Caki2 (cell line): ENCODE results near the gene MTUS2. TPM values are rescaled to one million over a fixed set of nuclear protein-coding genes. Genes with fewer than 3 reads are reported as not detected.

ENCODE experiments used
- DNase-seq: peaks from one replicate; pipeline ENCODE4 v3.0.0-alpha.2; 2015; ENCODE audit warnings: low read depth
- in situ Hi-C: cut with HindIII; loops from 2 replicates; pipeline ENCODE4 v1.10.0; 2016; ENCODE audit warnings: low sequenced_read_pairs, low pct_unique_long_range_greater_than_20kb, mixed read lengths
- total RNA-seq: library from RNA; depleted of rRNA; stranded (reverse); fragments of >200 nt; shearing (Covaris generic); gene quantifications from 2 replicates; pipeline ENCODE4 v1.2.3, GENCODE V29; 2014; ENCODE audit warnings: low replicate concordance

The MTUS2 gene
- total RNA-seq, 1 experiment from 2014 or later: not detected

DNA sequence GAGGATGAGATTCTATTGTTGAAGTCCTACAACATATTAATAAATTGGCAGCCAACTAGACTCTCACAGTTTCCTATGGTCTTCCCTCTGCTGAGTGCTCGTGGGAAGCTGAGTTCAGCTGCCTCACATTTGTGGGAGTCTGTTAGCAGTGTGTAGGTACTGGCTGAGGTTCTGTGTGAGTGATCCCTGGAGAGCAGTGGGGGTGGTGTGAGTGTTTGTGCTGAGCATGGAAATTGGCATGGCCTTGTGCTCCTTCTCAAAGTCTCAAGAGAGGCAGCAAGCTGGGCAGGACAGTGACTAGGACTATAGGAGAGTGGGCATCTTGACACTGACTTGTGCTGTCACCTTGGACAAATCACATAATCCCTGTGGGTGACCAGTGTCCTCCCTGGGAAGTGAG lies 298.3 kb downstream of the MTUS2 start:
- DNase-seq: no peak
- in situ Hi-C loops: no loop called here

DNA sequence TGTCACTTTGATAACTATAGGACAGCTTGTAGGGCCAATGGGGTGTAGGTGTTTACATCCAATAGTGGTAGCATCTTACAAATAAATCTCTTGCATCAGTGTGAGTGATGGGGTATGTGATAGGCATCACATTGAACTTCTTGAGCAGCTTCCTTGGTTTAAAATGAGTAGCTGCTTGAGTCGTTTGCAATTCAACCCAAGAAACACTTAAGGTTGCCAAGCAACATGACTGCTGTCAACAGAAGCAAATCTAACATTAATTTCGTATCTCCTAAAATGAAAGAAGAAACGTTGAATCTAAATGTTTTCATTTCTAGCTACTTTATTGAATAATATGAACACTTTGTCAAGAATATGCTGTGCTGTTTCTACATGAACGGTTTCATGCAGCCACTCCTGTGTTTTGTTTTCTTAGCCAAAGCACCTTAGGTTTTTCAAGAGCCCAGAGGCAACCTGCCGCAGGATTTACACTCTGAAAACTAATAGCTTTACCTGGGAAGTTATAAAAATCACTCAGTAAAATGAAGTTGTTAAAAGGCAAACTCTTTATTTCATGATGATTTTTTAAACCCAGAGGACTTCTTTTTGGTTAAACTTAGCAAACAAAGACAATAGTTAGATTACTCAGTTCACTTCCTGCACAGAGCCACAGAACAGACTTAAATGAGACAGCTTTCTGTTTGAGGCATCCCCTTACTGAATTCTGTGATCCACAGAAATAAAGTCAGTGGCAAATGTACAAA lies 305.2 kb downstream of the MTUS2 start:
- DNase-seq: no peak
- in situ Hi-C loops: no loop called here

DNA sequence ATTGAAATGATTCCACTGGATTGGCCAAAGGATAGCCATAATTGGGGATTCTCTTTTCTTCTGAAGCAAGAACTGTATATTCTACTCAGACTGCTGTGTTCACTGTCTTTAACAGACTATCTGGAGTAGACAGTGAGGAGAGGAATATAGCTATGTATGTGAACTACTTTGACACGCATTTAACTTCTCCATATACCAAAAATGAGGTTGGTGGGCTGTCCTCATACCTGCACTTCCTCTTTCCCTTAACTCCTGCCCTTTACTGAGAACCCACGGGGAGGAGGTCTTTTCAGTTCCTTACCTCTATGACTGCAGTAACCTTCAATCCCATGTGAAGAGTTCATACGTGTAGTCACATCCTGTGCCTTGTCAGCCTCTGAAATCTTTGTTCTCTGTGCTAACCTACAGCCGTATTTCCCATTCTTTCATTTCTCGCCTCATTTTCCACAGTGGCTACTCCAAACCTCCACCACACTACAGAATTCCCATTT lies 305.8 kb downstream of the MTUS2 start:
- in situ Hi-C loops: no loop called here
- DNase-seq: no peak

DNA sequence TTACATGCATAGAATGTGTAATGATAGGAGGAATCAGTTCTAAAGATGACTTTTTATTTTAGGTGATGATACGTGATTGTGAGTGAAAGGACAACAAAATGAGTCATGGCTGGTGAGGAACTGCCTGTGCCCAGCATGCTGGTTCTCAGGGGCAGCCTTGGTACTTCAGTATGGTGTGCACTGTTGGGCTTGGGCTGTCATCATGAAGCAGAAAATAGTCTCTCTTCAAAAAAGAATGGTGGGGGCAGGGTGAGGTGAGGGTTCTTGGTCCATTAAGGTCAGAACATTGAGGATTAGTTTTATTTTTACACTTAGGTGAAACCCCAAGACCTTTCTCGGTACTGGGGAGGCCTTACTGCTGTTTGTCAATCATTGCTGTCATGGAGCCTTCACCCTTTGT lies 309.5 kb downstream of the MTUS2 start:
- in situ Hi-C loops: no loop called here
- DNase-seq: no peak

DNA sequence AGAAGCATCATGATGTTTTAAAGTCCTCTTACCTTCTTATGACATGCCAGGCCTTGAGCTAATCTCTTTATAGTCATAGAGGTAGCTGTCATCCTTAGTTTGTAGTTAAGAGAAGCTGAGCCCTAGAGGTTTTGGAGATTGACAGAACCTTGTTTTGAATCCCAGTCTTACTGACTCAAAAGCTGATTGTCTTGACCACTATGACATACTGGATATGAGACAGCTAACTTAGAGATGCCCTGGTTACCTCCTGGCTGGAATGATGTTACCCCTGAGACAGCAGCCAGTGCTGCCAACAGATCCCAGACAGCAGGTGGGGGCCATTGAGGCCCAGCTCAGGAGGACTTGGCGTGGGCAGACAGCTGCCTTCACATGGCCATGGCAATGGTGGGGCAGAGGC lies 311.0 kb downstream of the MTUS2 start:
- in situ Hi-C loops: no loop called here
- no peak for DNase-seq

DNA sequence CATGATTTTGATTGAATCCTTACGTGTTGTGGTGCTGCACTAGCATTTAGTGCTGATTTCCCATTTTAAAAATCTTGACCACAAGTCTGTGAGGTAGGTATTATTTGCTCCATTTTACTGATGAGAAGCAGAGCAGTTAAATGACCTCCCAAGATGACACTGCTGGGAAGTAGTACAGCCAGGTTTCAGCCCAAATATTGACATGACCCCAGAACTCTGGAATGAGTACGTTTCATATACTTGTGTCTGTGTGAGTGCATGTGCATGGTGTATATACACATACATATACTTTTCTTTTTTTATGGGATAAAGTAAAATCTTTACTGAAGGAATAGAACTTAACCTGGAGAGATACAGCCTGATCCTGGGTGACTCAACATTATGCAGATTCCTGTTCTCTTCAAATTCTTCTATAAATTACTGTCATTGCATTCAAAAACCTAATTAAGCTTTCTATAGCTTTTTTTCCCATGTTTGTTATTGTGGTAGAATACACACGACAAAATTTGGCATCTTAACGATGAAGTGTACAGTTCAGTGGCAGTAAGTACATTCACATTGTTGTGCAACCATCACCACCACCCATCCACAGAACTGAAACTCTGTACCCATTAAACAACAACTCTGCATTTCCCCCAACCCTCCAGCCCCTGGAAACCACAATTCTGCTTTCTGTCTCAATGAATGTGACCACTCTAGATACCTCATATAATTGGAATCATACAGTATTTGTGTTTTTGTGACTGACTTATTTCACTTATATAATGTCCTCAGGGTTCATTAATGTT lies 311.9 kb downstream of the MTUS2 start:
- no peak for DNase-seq
- in situ Hi-C loops: no loop called here

DNA sequence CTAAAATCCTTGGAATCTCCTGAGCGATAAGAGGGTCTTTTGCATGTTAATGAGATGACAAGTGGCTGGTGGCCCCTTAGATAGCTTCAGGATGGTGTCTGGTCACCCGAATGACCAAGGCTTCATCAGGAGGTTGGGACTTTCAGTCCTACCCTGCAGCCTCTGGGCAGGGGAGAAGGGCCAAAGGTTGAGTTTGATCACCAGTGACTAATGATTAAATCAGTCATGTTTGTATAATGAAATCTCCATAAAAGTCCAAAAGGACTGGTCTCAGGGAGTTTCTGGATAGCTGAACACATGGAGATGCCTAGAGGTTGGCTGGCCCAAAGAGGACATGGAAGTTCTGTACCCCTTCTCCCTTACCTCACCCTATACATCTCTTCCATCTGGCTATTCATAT lies 316.2 kb downstream of the MTUS2 start:
- in situ Hi-C loops: no loop called here
- no peak for DNase-seq

DNA sequence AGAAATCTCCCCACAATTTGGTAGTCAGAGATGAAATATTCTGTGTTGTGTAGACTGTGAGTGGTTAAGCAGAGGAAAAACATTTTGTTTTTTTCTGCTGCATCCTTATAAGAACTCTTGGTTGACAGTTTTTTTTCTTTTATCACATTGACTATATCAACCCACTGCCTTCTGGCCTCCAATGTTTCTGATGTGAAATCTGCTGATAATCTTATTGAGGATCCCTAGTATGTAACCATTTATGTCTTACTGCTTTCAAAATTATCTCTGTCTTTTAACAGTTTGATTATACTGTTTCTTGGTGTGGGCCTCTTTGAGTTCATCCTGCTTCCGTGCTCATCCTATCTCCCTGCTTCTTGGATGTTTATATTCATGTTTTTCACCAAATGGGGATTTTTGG lies 316.9 kb downstream of the MTUS2 start:
- in situ Hi-C loops: no loop called here
- no peak for DNase-seq

DNA sequence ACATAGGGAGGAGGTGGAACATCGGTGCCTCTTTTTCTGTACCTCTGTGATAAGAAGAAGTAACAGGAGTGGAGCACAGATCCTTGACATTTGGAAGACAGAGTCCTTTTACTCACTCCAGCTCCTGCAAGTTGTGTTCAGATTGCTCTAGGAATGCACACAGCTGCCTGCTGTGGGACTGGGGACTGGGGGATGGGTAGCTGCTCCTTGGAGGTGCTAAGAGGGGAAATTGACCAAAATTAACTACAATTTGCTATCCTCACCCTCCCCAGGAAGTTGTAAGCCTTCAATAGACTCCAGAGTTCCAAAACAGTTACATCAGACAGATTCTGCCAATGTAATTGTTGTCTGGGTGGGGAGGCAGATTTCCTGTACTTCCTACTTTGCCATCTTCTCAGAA lies 317.9 kb downstream of the MTUS2 start:
- in situ Hi-C loops: no loop called here
- DNase-seq: no peak

DNA sequence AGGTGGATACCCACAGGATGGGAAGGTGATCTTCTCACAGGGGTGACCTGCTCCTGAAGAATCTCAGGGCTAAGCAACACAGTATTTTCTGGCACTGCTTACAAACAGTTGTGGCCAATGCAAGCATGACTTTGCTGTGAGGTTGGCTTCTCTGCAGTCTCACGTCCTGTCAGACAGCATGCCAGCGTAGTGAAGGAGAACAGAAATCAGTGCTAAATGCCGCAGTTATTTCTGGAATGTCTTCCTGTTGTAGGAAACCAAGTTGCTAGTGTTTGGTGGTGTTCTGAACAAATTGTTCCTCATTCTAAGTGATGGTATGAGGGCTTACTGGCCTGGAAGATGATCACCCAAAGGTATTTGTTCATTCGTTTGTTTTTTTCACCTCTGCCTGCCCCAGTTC lies 320.1 kb downstream of the MTUS2 start:
- in situ Hi-C loops: no loop called here
- peak; percentile 2 for DNase-seq

DNA sequence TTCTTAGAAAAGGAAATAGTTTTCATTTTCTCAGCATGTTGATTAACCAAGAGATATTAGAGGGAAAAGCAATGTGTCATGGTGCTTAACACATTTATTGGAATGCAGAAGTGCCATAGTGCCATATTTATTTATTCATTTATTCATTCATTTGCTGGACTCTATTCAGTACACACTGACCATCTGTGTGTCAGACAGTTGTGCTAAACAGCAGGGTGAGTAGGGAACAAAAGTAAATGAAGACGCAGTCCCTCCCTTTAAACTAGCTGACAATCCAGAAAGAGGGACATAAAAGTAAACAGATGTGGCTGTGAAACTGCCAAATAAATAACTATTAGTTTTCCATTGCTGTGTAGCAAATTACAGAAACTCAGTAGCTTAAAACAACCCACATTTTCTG lies 323.7 kb downstream of the MTUS2 start:
- in situ Hi-C loops: no loop called here
- DNase-seq: no peak

DNA sequence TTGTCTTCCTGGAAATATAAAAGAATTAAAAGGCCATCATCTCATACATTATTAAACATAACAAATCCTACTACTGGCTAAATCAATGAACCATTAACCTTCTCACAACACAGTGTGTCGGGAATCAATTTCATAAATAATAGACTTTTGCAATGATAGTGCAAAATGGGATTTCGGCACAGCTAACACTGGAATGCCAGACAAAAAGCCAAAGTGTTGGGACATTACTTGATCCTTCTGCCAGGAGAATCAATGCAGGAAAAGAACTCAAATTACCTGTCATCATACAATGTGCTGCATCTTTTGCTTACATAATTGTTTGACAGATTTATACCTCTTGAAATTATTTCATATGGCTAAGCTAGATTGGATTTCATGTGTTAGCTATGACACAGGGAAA lies 334.3 kb downstream of the MTUS2 start:
- in situ Hi-C loops: no loop called here
- DNase-seq: no peak

DNA sequence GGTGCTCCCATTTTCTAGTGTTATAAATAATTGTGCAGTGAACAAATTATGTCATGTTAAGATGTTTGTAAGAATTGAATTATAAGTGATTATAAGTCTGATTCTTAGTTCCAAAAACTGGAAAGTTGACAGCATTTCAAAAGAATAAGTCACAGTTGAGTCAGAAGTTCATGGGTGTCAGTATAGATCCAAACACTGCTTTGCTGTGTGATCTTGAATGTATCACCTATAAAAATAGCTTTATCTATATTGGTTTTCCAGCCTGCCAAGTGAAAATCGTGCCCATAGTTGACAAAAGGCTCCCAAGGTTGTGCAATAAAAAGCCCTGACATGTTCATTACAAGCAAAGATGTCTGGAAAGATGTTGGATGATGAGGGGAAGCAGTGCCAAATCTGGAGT lies 336.0 kb downstream of the MTUS2 start:
- DNase-seq: no peak
- in situ Hi-C loops: no loop called here

DNA sequence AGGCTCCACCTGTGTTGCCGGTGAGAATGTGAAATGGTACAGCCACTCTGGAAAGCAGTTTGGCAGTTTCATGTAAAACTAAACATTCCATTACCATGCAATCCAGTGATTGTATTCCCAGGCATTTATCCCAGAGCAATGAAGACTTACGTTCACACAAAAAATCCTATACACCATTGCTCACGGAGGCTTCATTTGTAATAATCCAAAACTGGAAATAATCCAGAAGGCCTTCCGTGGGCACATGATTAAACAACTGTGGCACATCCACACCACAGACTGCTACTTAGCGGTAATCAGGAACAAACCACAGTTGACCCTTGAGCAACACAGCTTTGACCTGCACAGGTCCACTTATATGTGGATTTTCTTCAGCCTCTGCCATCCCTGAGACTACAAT lies 339.7 kb downstream of the MTUS2 start:
- in situ Hi-C loops: no loop called here
- no peak for DNase-seq

DNA sequence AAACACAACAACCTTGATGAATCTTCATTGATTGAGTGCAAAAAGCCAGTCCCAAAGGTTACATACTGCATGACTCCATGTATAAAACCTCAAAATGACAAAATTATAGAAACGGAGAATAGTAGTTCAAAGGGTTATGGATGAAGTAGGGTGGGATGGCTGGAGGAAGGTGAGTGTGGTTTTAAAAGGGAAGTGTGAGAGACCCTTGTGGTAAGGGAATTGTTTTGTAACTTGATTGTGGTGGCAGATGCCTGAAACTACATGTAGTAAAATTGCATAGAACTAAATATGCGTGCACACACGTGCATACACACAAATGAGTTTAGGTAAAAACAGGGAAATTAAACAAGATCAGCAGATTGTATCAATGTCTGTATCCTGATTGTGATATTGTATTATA lies 340.7 kb downstream of the MTUS2 start:
- DNase-seq: no peak
- in situ Hi-C loops: no loop called here

DNA sequence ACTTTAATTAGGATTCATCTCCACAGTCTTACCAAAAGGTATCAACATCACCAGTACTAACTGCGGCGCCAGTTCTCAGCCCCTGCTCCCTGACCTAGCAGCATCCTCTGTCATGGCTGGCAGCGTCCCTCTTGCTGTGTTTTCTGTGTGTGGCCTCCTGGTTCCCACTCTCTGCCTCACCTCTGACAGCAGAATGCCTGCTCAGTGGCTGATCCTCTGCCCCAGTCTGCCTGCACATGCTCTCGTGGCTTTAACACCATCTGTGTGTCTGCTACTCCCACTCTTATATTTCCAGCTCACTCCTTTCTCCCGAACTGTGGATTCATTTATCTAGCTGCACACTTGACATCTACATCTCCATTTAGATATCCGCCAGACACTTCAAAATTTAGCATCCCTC lies 341.5 kb downstream of the MTUS2 start:
- in situ Hi-C loops: no loop called here
- no peak for DNase-seq

DNA sequence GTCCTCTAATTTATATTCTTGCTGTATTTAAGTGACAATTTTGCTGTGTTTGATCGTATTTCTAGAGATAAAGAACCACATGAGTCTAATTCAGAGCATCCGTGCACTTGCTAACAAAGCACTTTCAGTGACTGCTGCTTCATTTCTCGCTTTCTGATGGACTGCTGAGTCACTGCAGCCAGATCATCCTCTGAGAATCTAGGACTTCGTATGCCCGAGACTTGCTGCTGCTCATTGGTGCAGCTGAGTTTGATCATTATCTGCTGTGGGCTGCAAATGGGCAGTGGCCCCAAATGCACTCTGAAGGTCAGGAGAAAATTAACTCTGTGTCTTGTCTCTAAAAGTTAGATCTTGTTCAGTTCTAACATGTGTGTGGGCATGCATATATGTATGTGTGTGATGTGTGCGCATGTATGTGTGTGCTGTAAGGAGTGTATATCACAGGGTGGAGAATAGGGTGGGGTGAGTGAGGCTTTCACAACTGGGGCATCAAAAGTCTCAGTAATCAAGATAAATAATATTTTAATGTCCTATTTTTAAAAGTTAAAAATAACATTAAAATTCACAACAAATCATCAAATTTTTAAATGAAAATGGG lies 342.6 kb downstream of the MTUS2 start:
- DNase-seq: peak; percentile 48
- in situ Hi-C loops: no loop called here

DNA sequence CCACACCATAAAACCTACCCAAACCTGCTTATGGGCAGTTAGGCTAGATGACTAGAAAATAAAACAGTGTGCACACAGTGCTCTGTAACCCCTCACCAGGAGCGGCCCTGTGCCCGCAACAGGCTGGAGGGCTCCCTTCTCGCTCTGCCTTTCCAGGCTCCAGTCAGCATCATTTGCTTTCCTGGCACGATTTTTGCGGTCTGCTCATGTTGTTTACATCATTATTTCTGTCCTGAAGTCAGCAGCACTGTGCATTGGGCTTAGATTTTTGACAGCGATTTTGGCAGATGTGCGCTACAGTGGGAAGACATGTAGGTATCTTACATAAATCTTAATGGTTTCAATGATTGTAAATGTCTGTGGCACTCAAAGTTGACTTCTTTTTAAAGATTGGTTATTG lies 344.0 kb downstream of the MTUS2 start:
- in situ Hi-C loops: no loop called here
- no peak for DNase-seq

DNA sequence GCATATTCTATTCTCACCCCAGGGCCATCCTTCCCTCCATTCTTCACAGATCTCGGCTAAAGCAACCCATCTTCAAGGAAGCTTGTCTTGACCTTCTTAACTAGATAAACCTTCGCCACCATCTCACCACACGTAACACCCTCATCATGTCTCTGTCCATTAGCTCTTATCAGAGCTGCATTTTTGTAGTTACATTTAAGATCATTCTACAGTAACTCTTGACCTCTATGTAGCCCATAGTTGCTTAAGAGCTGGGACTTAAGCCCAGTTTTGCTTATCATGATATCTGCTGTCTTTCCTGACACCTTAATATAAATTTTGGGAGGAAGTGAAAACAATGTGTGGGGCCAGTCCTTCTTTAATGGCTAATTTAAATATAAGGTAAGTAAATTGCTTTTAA lies 345.1 kb downstream of the MTUS2 start:
- in situ Hi-C loops: no loop called here
- no peak for DNase-seq
